Spleen (tissue), 11 donors: ENCODE results near the gene NSG1. TPM values are rescaled to one million over a fixed set of nuclear protein-coding genes. Genes with fewer than 3 reads are reported as not detected.
A peak's percentile ranks its signal among the peaks of the same experiment; 100 is the strongest.

Experiments used
- DNase-seq: peaks from one replicate; pipeline ENCODE4 v3.0.0-alpha.2; 2020
- H3K27ac ChIP-seq, 8 donors: fragments of 200-600 bp; sonication (generic) in 7 of 8; 1 replicate in 4 of 8; 2 replicates in 4 of 8; pipeline versions ENCODE4 v1.5.0 to v1.8.0; 2016 to 2021; ENCODE audit warnings: inconsistent platforms in 4 of 8, mild to moderate bottlenecking in 4 of 8, moderate library complexity in 1 of 8
- H3K27me3 ChIP-seq, 7 donors: fragments of 200-600 bp; sonication (generic) in 6 of 7; replicated peaks in 1 of 7; 1 replicate in 4 of 7; 2 replicates in 3 of 7; pipeline versions ENCODE4 v1.5.0 to v1.8.0; 2016 to 2021; ENCODE audit warnings: inconsistent platforms in 3 of 7, mild to moderate bottlenecking in 1 of 7
- H3K36me3 ChIP-seq, 6 donors: fragments of 200-600 bp; sonication (generic) in 5 of 6; 1 replicate in 4 of 6; 2 replicates in 2 of 6; pipeline versions ENCODE4 v1.5.0 to v1.8.0; 2016 to 2021; ENCODE audit warnings: inconsistent platforms in 2 of 6
- H3K4me1 ChIP-seq, 6 donors: fragments of 200-600 bp; sonication (generic) in 5 of 6; 1 replicate in 3 of 6; 2 replicates in 3 of 6; pipeline versions ENCODE4 v1.5.0 to v1.8.0; 2016 to 2021; ENCODE audit warnings: inconsistent platforms in 3 of 6
- H3K4me3 ChIP-seq, 8 donors: fragments of 200-600 bp; sonication (generic) in 7 of 8; 1 replicate in 4 of 8; 2 replicates in 4 of 8; pipeline versions ENCODE4 v1.5.0 to v1.8.0; 2016 to 2021; ENCODE audit warnings: inconsistent platforms in 4 of 8, mild to moderate bottlenecking in 4 of 8, moderate library complexity in 2 of 8
- H3K9me3 ChIP-seq, 8 donors: fragments of 200-600 bp; sonication (generic) in 7 of 8; 1 replicate in 4 of 8; 2 replicates in 4 of 8; pipeline versions ENCODE4 v1.5.0 to v1.8.0; 2016 to 2021; ENCODE audit warnings: inconsistent platforms in 4 of 8
- CTCF ChIP-seq, 11 experiments: fragments of 200-600 bp in 7 of 11; fragments of 450-650 bp in 4 of 11; sonication (generic) in 4 of 11; IDR thresholded peaks in 8 of 11; conservative IDR thresholded peaks in 3 of 11; 1 replicate in 7 of 11; 2 replicates in 4 of 11; pipeline versions ENCODE4 v1.4.0 to v1.8.0; 2016 to 2021; ENCODE audit warnings: antibody characterized with exemption in 11 of 11, inconsistent platforms in 4 of 11, mild to moderate bottlenecking in 1 of 11
- POLR2A ChIP-seq, 3 donors: fragments of 450-650 bp; IDR thresholded peaks; one replicate each; pipeline ENCODE4 v1.5.1; 2017; ENCODE audit warnings: antibody characterized with exemption in 3 of 3, mild to moderate bottlenecking in 1 of 3
- POLR2AphosphoS5 ChIP-seq, 3 donors: sonication (generic); formaldehyde crosslinking; IDR thresholded peaks; one replicate each; pipeline ENCODE4 v1.5.1; 2017; ENCODE audit warnings: antibody characterized with exemption in 3 of 3
- WGBS, 5 donors: extraction: QIAGEN DNeasy Blood & Tissue Kit in 3 of 5; methylation state at CpG; one replicate each; pipeline versions ENCODE4 v1.1.5 to v1.1.7; 2013 to 2018; 5-methylcytosine and 5-hydroxymethylcytosine counted together
- intact Hi-C: fragments of 100-400 bp; cut with DNase I; formaldehyde crosslinking; loops from one replicate; pipeline ENCODE4 v1.15.0; 2023; ENCODE audit warnings: low total_unique reads
- polyA plus RNA-seq, 3 donors: library from polyadenylated mRNA; stranded (reverse); fragments of 200-250 nt; gene quantifications; one replicate each; pipeline ENCODE4 v1.2.1, GENCODE V29; 2013
- total RNA-seq, 7 donors: library from RNA; depleted of rRNA in 3 of 7; stranded (reverse); fragments of >200 nt in 3 of 7; fragmentation: NEBNext Ultra II Directional in 4 of 7; extraction: Animal tissue kit (Norgen Biotek cat#: 25700) in 4 of 7; gene quantifications; one replicate each; pipeline versions ENCODE4 v1.1.0 to v1.2.1, GENCODE V29; 2016 to 2021
- donor health status: healthy with polysubstance abuse.
- donor health status: DM: no; HTN: no; CAD: no; lungs with moderate emphysema.
- donor health status: DM: no; HTN: no; CAD: no.
- donor health status: Bipolar disorder and iron deficiency.
- donor health status: healthy.
- donor health status: DM: no; HTN: no; CAD: no.
- donor health status: DM: yes; HTN: yes; CAD: no.

Gene NSG1
- total and polyA plus RNA-seq, 10 donors, result 0.22 to 4.1 (median 1.4) TPM

- H3K27ac ChIP-seq, result no peak overlapping the region
- intact Hi-C loops, result no loop called here
- 80 to 85% (median 83%) methylated on average over 21 to 23 of the region's 23 CpGs for WGBS, 5 donors
- peaks cover 0 to 43% (median 4%) of the 10 kb centered on the region in 7 donors for H3K27me3 ChIP-seq
- TF ChIP-seq POLR2AphosphoS5 (IDR thresholded peaks at IDR 0.05) (peak in 1 of 3 donors; percentile 2), POLR2A (IDR thresholded peaks at IDR 0.05) (no peak)
- no peak overlapping the region for H3K4me3 ChIP-seq
- no peaks in the 10 kb centered on the region for H3K9me3 ChIP-seq
- H3K36me3 ChIP-seq, result no peaks in the 10 kb centered on the region
- no peaks in the 10 kb centered on the region for H3K4me1 ChIP-seq
- peak; percentile 60 for DNase-seq
Observed at GRCh38 chr4:4409416-4410115, 22.7 kb downstream of the NSG1 start.

GRCh38 chr4:4410271-4410670 lies 23.4 kb downstream of the NSG1 start:
- intact Hi-C loops, result no loop called here
- peaks cover 0 to 38% (median 4%) of the 10 kb centered on the region in 7 donors for H3K27me3 ChIP-seq
- H3K27ac ChIP-seq, result no peak overlapping the region
- H3K4me3 ChIP-seq, result no peak overlapping the region
- H3K36me3 ChIP-seq, result peaks cover 0 to 2% (median 0%) of the 10 kb centered on the region in 6 donors
- H3K4me1 ChIP-seq, result no peaks in the 10 kb centered on the region
- DNase-seq, result peak; percentile 41
- TF ChIP-seq POLR2AphosphoS5 (IDR thresholded peaks at IDR 0.05) (no peak), POLR2A (IDR thresholded peaks at IDR 0.05) (no peak), CTCF (IDR thresholded peaks at IDR 0.05 in 8 of 11, conservative IDR thresholded peaks at IDR 0.05 in 3 of 11) (no peak)
- no peaks in the 10 kb centered on the region for H3K9me3 ChIP-seq
- 85 to 93% (median 91%) methylated on average over 15 of the region's 15 CpGs for WGBS, 5 donors

GRCh38 chr4:4411906-4412305 lies 25.0 kb downstream of the NSG1 start:
- Histone ChIP-seq H3K4me3 (no peak overlapping the region), H3K36me3 (peaks cover 0 to 17% (median 4%) of the 10 kb centered on the region in 6 donors), H3K27me3 (peaks cover 0 to 22% (median 4%) of the 10 kb centered on the region in 7 donors), H3K4me1 (no peaks in the 10 kb centered on the region), H3K9me3 (peaks cover 0 to 5% (median 0%) of the 10 kb centered on the region in 8 donors), H3K27ac (no peak overlapping the region)
- peak in 1 of 3 donors; percentile 20 for TF ChIP-seq POLR2AphosphoS5 (IDR thresholded peaks at IDR 0.05)
- TF ChIP-seq POLR2A (IDR thresholded peaks at IDR 0.05), result no peak
- TF ChIP-seq CTCF (IDR thresholded peaks at IDR 0.05 in 8 of 11, conservative IDR thresholded peaks at IDR 0.05 in 3 of 11), result no peak
- peak; percentile 64 for DNase-seq
- intact Hi-C loops, result no loop called here
- WGBS, 5 donors, result 90 to 95% (median 92%) methylated on average over 9 to 15 of the region's 15 CpGs

- WGBS, 5 donors, result 77 to 83% (median 77%) methylated on average over 19 of the region's 19 CpGs
- no peak for TF ChIP-seq POLR2A (IDR thresholded peaks at IDR 0.05)
- TF ChIP-seq POLR2AphosphoS5 (IDR thresholded peaks at IDR 0.05), result no peak
- no peak for TF ChIP-seq CTCF (IDR thresholded peaks at IDR 0.05 in 8 of 11, conservative IDR thresholded peaks at IDR 0.05 in 3 of 11)
Observed at GRCh38 chr4:4412641-4413372, 25.9 kb downstream of the NSG1 start.

More at GRCh38 chr4:4412641-4413372, 25.9 kb downstream of the NSG1 start:
- H3K4me3 ChIP-seq, result no peak overlapping the region
- H3K27ac ChIP-seq, result no peak overlapping the region
- peaks cover 0 to 26% (median 4%) of the 10 kb centered on the region in 6 donors for H3K36me3 ChIP-seq
- intact Hi-C loops, result no loop called here
- no peaks in the 10 kb centered on the region for H3K4me1 ChIP-seq
- peaks cover 0 to 5% (median 0%) of the 10 kb centered on the region in 8 donors for H3K9me3 ChIP-seq
- peaks cover 0 to 13% (median under 1%) of the 10 kb centered on the region in 7 donors for H3K27me3 ChIP-seq
- DNase-seq, result peak; percentile 59
